B cell (primary cell): ENCODE results near the gene SMC2. TPM values are rescaled to one million over a fixed set of nuclear protein-coding genes. Genes with fewer than 3 reads are reported as not detected.

ENCODE experiments used
- ATAC-seq: fragments of 200-7000 bp; cut with Tn5 transposase; one replicate; pipeline ENCODE4 v1.10.0; 2021; ENCODE audit warnings: low read depth, mild to moderate bottlenecking, moderate number of reproducible peaks, moderate library complexity
- CTCF ChIA-PET: fragments of 350-600 bp; sonication (Branson Sonifier 250); formaldehyde crosslinking; loops from one replicate; lab custom pipeline; 2021; ENCODE audit warnings: antibody characterized with exemption, inconsistent platforms; lab: Charles Lee
- POLR2A ChIA-PET: fragments of 350-600 bp; sonication (Branson Sonifier 250); formaldehyde crosslinking; loops from one replicate; lab custom pipeline; 2021; ENCODE audit warnings: antibody characterized with exemption; lab: Charles Lee
- DNase-seq: peaks from one replicate; pipeline ENCODE4 v3.0.0; 2013
- H2AFZ ChIP-seq: 2 replicates; pipeline ENCODE4 v1.6.1; 2012; ENCODE audit warnings: mild to moderate bottlenecking, low read depth, low read length; ENCODE audit not compliant: insufficient read depth, poor library complexity, severe bottlenecking
- H3K27ac ChIP-seq, 2 donors: 1 replicate in 1 of 2; 2 replicates in 1 of 2; pipeline ENCODE4 v1.5.1; 2012 to 2013; ENCODE audit warnings: low read length in 2 of 2, mild to moderate bottlenecking in 2 of 2, moderate library complexity in 1 of 2
- H3K27me3 ChIP-seq, 4 experiments: fragments of 200-600 bp in 1 of 4; sonication (generic) in 1 of 4; replicated peaks in 1 of 4; 1 replicate in 2 of 4; 2 replicates in 2 of 4; pipeline versions ENCODE4 v1.6.1 to v1.7.0; 2013 to 2016; ENCODE audit warnings: low read length in 3 of 4, mild to moderate bottlenecking in 2 of 4, mixed read lengths in 1 of 4, moderate library complexity in 1 of 4; ENCODE audit not compliant: insufficient read depth in 4 of 4, control insufficient read depth in 3 of 4; ENCODE audit errors: control extremely low read depth in 1 of 4
- H3K36me3 ChIP-seq, 2 experiments: replicated peaks in 1 of 2; 1 replicate in 1 of 2; 2 replicates in 1 of 2; pipeline versions ENCODE4 v1.6.1 to v1.7.1; 2013; ENCODE audit warnings: low read length in 1 of 2; ENCODE audit not compliant: insufficient read depth in 2 of 2, control insufficient read depth in 1 of 2; ENCODE audit errors: control extremely low read depth in 1 of 2, extremely low read depth in 1 of 2
- H3K4me1 ChIP-seq, 2 donors: fragments of 200-600 bp in 1 of 2; sonication (generic) in 1 of 2; 1 replicate in 1 of 2; 2 replicates in 1 of 2; pipeline versions ENCODE4 v1.5.1 to v1.6.1; 2013 to 2017; ENCODE audit warnings: low read length in 2 of 2; ENCODE audit not compliant: control insufficient read depth in 2 of 2, insufficient read depth in 2 of 2
- H3K4me2 ChIP-seq: replicated peaks from 2 replicates; pipeline ENCODE3; 2012; ENCODE audit warnings: mild to moderate bottlenecking, low read depth, low read length; ENCODE audit not compliant: poor library complexity, severe bottlenecking
- H3K4me3 ChIP-seq, 5 experiments: fragments of 200-600 bp in 1 of 5; sonication (generic) in 1 of 5; 1 replicate in 3 of 5; 2 replicates in 2 of 5; pipeline versions ENCODE4 v1.5.1 to v1.7.0; 2011 to 2016; ENCODE audit warnings: low read length in 4 of 5, mild to moderate bottlenecking in 4 of 5, low read depth in 2 of 5, control low read depth in 1 of 5, moderate library complexity in 1 of 5; ENCODE audit not compliant: insufficient read depth in 1 of 5; ENCODE audit errors: control extremely low read depth in 1 of 5, extremely low read depth in 1 of 5
- H3K79me2 ChIP-seq: fragments of 200-600 bp; sonication (generic); one replicate; pipeline ENCODE4 v1.6.0; 2016; ENCODE audit warnings: low read length; ENCODE audit not compliant: control insufficient read depth, insufficient read depth
- H3K9ac ChIP-seq: fragments of 200-600 bp; sonication (generic); 2 replicates; pipeline ENCODE4 v1.6.1; 2017; ENCODE audit warnings: mild to moderate bottlenecking, low read length, moderate library complexity
- H3K9me3 ChIP-seq, 3 donors: one replicate each; pipeline versions ENCODE4 v1.6.1 to v1.7.1; 2013; ENCODE audit warnings: low read length in 2 of 3; ENCODE audit not compliant: control insufficient read depth in 2 of 3, insufficient read depth in 1 of 3; ENCODE audit errors: control extremely low read depth in 1 of 3
- H4K20me1 ChIP-seq: 2 replicates; pipeline ENCODE4 v1.6.0; 2012; ENCODE audit warnings: mild to moderate bottlenecking, low read length; ENCODE audit not compliant: insufficient read depth, control insufficient read depth, poor library complexity, severe bottlenecking
- H3K27ac Mint-ChIP-seq: one replicate; pipeline ENCODE4 v1.8.0; 2021; ENCODE audit warnings: mixed read lengths
- H3K27me3 Mint-ChIP-seq: one replicate; pipeline ENCODE4 v1.8.0; 2021; ENCODE audit warnings: mixed read lengths
- H3K4me1 Mint-ChIP-seq: one replicate; pipeline ENCODE4 v1.8.0; 2021; ENCODE audit warnings: mixed read lengths
- H3K4me3 Mint-ChIP-seq: one replicate; pipeline ENCODE4 v1.8.0; 2021; ENCODE audit warnings: mixed read lengths
- H3K9me3 Mint-ChIP-seq: one replicate; pipeline ENCODE4 v1.8.0; 2022; ENCODE audit warnings: mixed read lengths; ENCODE audit not compliant: insufficient read depth
- CTCF ChIP-seq: fragments of 200-600 bp; IDR thresholded peaks from one replicate; pipeline ENCODE4 v1.8.0; 2022; ENCODE audit warnings: antibody characterized with exemption, mild to moderate bottlenecking
- EZH2 ChIP-seq: IDR thresholded peaks from 2 replicates; pipeline ENCODE4 v1.6.1; 2012; ENCODE audit warnings: borderline replicate concordance, low read depth, mild to moderate bottlenecking, moderate library complexity, low read length; ENCODE audit not compliant: insufficient read depth, poor library complexity, severe bottlenecking
- WGBS: methylation state at CpG from one replicate; pipeline ENCODE4 v1.1.5; 2013; ENCODE audit warnings: missing lambda C conversion rate; ENCODE audit not compliant: insufficient coverage; 5-methylcytosine and 5-hydroxymethylcytosine counted together
- intact Hi-C: fragments of 100-400 bp; cut with micrococcal nuclease; formaldehyde crosslinking; loops from one replicate; pipeline ENCODE4 v1.10.0; 2022
- polyA plus RNA-seq: library from polyadenylated mRNA; depleted of rRNA; stranded (reverse); fragments of >200 nt; gene quantifications from 2 replicates; pipeline ENCODE4 v1.2.3, GENCODE V29; 2012
- total RNA-seq, 2 donors: library from RNA; stranded (reverse); fragments of 120-200 nt in 1 of 2; gene quantifications; 1 replicate in 1 of 2; 2 replicates in 1 of 2; pipeline versions ENCODE4 v1.2.3 to v1.2.4, GENCODE V29; 2013 to 2022

The SMC2 gene
- total and polyA plus RNA-seq, 2 donors (not counting 1 experiment from before 2014, with no cell fraction given), result 1.6 to 10.6 TPM

GRCh38 chr9:104110509-104110908, 16.4 kb downstream of the SMC2 start:
- ChIA-PET POLR2A (no interaction called here), CTCF (no interaction called here)
- no peak overlapping the region for H3K4me2 ChIP-seq
- no peaks in the 10 kb centered on the region for H3K27me3 ChIP-seq
- no peaks in the 10 kb centered on the region for H3K9me3 ChIP-seq
- DNase-seq (no peak), ATAC-seq (no peak)
- H2AFZ ChIP-seq, result no peak overlapping the region
- TF ChIP-seq CTCF, result no peak
- no peak for TF ChIP-seq EZH2
- H3K27ac ChIP-seq, result no peak overlapping the region
- WGBS, result 100% methylated on average over 2 of the region's 2 CpGs
- Mint-ChIP-seq H3K4me3 (no peak overlapping the region), H3K4me1 (no peaks in the 10 kb centered on the region), H3K9me3 (no peaks in the 10 kb centered on the region), H3K27me3 (no peaks in the 10 kb centered on the region), H3K27ac (no peak overlapping the region)
- no peak overlapping the region for H3K4me3 ChIP-seq
- H3K9ac ChIP-seq, result no peak overlapping the region
- no peaks in the 10 kb centered on the region for H4K20me1 ChIP-seq
- H3K79me2 ChIP-seq, result no peaks in the 10 kb centered on the region
- intact Hi-C loops, result no loop called here
- H3K4me1 ChIP-seq, result no peaks in the 10 kb centered on the region
- H3K36me3 ChIP-seq, result peaks cover 2 to 28% of the 10 kb centered on the region in 2 experiments

GRCh38 chr9:104118916-104119315, 24.8 kb downstream of the SMC2 start:
- Histone ChIP-seq H3K9ac (no peak overlapping the region), H3K27me3 (no peaks in the 10 kb centered on the region), H3K27ac (no peak overlapping the region), H3K4me3 (no peak overlapping the region), H2AFZ (no peak overlapping the region), H3K79me2 (no peaks in the 10 kb centered on the region), H3K4me2 (no peak overlapping the region), H4K20me1 (no peaks in the 10 kb centered on the region), H3K36me3 (peaks cover 0 to 24% of the 10 kb centered on the region in 2 experiments), H3K9me3 (no peaks in the 10 kb centered on the region), H3K4me1 (no peaks in the 10 kb centered on the region)
- DNase-seq (no peak), ATAC-seq (no peak)
- Mint-ChIP-seq H3K4me1 (no peaks in the 10 kb centered on the region), H3K9me3 (no peaks in the 10 kb centered on the region), H3K27ac (no peak overlapping the region), H3K4me3 (no peak overlapping the region), H3K27me3 (no peaks in the 10 kb centered on the region)
- CTCF ChIA-PET, result no interaction called here
- 97% methylated on average over 3 of the region's 6 CpGs for WGBS
- TF ChIP-seq CTCF (no peak), EZH2 (no peak)
- POLR2A ChIA-PET, result no interaction called here
- intact Hi-C loops, result no loop called here
